ENCODE measurements around the gene PLK5.

Gene PLK5

GRCh38 chr19:1507763-1508506 lies 15.9 kb upstream of the PLK5 start:
- peak; percentile 76 for FAIRE-seq
- peak; percentile 97 for DNase-seq (ENCODE audit: insufficient read length, low spot score)
- peak; percentile 38; the same call in 1 of the 2 replicates for TF ChIP-seq POLR2A (IDR thresholded peaks at IDR 0.05; ENCODE audit: low read depth, low read length)

DNA sequence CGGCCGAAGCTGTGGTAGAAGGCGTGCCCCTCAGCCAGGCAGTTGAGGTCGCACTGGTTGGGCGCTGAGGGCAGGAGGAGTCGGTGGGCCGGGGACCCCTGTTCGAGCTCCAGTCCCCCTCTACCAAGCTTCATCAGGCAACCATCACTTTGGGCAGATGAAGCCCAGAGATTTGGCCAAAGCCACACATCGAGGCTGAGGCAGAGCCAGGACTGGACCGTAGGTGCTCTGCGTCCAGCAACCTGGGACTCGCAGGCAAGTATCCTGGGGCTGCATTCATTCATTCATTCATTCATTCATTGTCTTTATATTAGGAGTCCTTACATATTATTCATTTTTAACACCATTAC lies 15.4 kb upstream of the PLK5 start:
- FAIRE-seq (no peak), DNase-seq (ENCODE audit: insufficient read length, low spot score) (no peak)
- TF ChIP-seq POLR2A (IDR thresholded peaks at IDR 0.05; ENCODE audit: low read depth, low read length) = 0 out of 2 replicates have a peak, but pooled peaks have one; percentile 28

GRCh38 chr19:1509602-1510441 lies 14.1 kb upstream of the PLK5 start:
- DNase-seq (ENCODE audit: insufficient read length, low spot score) (no peak), FAIRE-seq (no peak)
- no peak for TF ChIP-seq POLR2A (IDR thresholded peaks at IDR 0.05; ENCODE audit: low read depth, low read length)

DNA sequence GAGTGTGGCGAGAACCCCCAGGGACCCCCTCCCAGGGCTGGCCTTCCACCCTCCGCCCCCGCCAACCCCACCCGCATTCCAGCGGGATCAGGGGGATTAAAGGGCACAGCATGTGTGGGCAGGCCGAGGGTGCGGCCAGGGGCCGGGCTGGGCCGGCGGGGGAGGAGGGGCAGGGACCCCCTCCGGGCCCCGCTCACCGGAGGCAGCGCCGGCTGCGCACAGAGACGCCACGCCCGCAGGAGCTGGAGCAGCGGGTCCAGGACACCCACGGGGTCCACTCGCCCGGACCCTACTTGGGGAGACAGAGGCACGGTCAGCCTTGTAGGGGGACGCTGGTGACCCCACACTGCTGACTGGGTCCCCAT lies 13.5 kb upstream of the PLK5 start:
- no peak for TF ChIP-seq POLR2A (IDR thresholded peaks at IDR 0.05; ENCODE audit: low read depth, low read length)
- FAIRE-seq (no peak), DNase-seq (ENCODE audit: insufficient read length, low spot score) (no peak)

DNA sequence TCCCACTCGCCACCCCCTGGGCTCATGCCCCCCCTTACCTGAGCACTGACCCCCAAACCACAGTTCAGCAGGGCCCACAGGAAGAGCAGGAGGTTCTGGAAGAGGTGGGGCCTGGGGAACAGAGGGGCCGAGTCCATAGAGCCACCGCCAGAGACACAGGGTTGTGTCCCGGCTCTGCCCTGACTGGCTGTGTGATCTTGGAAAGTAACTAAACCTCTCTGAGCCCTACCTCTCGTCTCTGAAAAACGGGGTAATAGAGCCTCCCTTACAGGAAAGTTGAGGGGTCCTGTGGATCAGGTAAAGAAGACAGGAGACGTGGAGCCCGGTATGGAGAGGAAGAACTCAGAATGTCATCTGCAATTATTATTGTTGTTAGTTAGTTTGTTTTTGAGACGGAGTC lies 13.1 kb upstream of the PLK5 start:
- FAIRE-seq (no peak), DNase-seq (ENCODE audit: insufficient read length, low spot score) (no peak)
- no peak for TF ChIP-seq POLR2A (IDR thresholded peaks at IDR 0.05; ENCODE audit: low read depth, low read length)

DNA sequence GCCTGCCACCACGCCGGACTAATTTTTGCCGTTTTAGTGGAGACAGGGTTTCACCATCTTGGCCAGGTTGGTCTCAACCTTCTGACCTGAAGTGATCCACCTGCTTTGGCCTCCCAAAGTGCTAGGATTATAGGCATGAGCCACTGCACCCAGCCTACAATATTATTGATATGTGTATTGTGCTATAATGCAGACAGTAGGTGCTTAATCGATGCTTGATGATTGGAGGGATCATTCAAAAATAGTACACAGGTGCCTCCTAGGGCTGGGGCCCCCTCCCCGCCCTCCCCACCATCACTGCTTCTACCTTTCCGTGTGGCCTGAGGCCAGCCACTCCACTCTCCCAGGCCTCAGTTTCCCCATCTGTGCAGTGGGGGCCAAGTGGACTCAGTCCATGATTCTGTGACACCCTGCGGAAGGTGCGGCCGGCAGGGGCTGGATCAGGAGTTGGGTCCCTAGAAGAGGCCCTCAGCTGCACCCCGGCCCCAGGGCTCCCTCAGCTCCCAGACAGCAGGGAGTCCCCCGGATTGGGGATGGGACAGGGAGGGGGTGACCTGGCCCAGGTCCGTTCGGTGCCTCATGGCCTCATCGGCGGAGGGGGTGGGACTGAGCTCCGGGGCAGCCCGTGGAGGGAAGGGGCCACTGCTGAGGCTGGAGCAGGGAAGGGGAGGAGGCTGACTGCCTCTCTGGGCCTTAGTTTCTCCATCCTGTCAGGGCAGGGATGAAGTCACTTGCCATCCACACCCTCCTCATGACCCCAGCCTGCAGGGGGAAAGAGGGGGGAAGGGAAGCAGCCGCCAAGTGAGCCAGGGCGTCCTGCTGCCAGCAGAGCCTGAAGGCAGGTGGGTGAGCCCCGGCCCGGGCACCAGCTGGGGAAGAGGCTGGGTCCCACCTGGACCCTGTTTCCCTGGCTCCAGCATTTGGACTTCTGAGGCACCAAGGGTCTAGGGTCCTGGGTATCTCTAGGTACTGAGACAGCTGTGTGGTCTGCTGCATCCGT lies 12.3 kb upstream of the PLK5 start:
- FAIRE-seq (no peak), DNase-seq (ENCODE audit: insufficient read length, low spot score) (no peak)
- no peak for TF ChIP-seq POLR2A (IDR thresholded peaks at IDR 0.05; ENCODE audit: low read depth, low read length)

GRCh38 chr19:1512671-1513498 lies 11.0 kb upstream of the PLK5 start, which contains the start of gene ADAMTSL5:
Gene ADAMTSL5, minus strand, starts transcription at chr19:1513019. Its CDS starts 2,076 bp downstream, at chr19:1510943.
- no peak for FAIRE-seq
- peak; percentile 86 for DNase-seq (ENCODE audit: insufficient read length, low spot score)

DNA sequence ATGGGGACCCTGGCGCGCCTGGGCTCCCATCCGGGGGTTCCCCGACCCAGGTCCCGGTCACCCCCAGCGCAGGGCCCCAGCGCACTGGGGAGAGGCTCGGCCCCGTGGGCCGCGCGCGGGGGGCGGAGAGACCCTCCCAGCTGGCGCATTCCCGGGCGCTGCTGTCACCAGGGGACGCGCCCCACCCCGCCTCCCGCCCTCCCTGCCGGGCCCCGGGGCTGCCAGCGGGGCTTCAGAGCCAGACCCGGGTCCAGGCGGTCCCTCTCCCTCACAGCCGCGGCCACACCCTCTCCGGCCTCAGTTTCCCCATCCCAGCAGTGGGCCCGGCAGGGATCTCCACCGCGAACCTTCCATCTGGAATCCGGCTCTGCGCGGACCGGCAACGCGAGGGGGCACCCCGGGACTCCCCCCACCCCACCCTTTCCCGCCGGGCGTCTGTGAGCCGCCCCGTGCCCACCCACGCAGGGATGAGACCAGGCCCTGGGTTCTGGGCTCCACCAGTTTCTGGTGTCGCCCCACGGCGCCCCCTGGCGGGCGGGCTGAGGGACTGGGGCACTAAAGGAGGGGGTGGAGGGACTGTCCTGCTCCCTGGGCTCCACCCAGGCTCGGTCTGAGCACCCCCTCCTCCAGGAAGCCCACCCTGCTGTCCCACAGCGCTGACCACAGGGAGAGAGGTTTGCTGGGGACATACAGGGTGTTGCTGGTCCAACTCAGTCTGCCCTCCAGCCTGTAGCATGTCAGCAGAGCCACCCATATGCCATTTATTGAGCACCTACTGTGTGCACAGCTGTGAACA lies 10.2 kb upstream of the PLK5 start:
- no peak for FAIRE-seq
- TF ChIP-seq POLR2A (IDR thresholded peaks at IDR 0.05; ENCODE audit: low read depth, low read length) = no peak

More at GRCh38 chr19:1512671-1513498, 11.0 kb upstream of the PLK5 start, which contains the start of gene ADAMTSL5:
- TF ChIP-seq POLR2A (IDR thresholded peaks at IDR 0.05; ENCODE audit: low read depth, low read length) = peak; percentile 79

DNA sequence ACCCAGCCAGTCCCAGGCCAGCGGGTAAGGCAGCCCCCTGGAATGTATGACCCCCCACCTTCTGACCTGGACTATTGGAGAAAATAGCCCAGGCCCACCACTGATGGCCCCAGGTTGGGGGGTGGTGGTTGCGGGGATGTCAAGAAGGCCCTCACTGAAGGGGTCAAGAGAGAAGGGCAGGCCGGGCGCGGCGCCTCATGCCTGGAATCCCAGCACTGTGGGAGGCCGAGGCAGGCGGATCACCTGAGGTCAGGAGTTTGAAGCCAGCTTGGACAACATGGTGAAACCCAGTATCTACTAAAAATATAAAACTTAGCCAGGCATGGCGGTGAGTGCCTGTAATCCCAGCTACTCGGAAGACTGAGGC lies 9.6 kb upstream of the PLK5 start:
- TF ChIP-seq POLR2A (IDR thresholded peaks at IDR 0.05; ENCODE audit: low read depth, low read length) = no peak
- no peak for FAIRE-seq
- no peak for DNase-seq (ENCODE audit: insufficient read length, low spot score)

More for the DNA sequence above, 10.2 kb upstream of the PLK5 start:
- DNase-seq (ENCODE audit: insufficient read length, low spot score) = peak; percentile 79

GRCh38 chr19:1514986-1515721 lies 8.7 kb upstream of the PLK5 start:
- no peak for DNase-seq (ENCODE audit: insufficient read length, low spot score)
- TF ChIP-seq POLR2A (IDR thresholded peaks at IDR 0.05; ENCODE audit: low read depth, low read length) = no peak
- no peak for FAIRE-seq

GRCh38 chr19:1516395-1516753 lies 7.5 kb upstream of the PLK5 start:
- no peak for FAIRE-seq

More at GRCh38 chr19:1516395-1516753, 7.5 kb upstream of the PLK5 start:
- no peak for TF ChIP-seq POLR2A (IDR thresholded peaks at IDR 0.05; ENCODE audit: low read depth, low read length)
- DNase-seq (ENCODE audit: insufficient read length, low spot score) = no peak

Measured in H54 (cell line).